ENCODE measurements around the gene SNCG.
A peak's percentile ranks its signal among the peaks of the same experiment; 100 is the strongest.
"Not testable (repeated sequence)": the region's sequence is repeated elsewhere in the genome, so short reads cannot be mapped to it uniquely, and the experiment has no call there.

The SNCG gene

DNA sequence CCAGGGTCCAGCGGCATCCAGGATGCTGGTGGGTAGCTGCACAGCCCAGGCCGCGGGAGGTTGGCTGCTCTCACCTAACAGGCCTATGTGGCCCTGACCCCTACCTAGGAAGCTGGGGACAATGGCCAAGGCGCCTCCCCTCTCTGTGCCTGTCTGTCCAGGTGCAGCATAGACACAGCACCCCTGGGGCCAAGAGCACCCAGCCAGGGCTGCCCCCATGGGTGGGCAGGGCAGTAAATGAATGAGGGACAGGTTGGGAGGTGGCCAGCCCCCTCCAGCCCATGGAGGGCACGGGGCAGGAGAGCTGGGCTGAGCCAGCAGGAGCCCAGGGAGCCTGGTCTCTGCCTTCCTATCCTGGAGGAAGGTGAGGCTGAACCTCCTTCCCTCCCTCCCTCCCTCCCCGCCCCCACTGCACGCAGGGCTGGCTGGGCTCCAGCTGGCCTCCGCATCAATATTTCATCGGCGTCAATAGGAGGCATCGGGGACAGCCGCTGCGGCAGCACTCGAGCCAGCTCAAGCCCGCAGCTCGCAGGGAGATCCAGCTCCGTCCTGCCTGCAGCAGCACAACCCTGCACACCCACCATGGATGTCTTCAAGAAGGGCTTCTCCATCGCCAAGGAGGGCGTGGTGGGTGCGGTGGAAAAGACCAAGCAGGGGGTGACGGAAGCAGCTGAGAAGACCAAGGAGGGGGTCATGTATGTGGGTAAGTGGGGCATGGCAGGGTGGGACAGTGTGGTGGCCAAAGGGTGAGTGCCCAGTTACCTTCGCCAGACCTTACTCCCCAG, at the start of gene SNCG:
Gene SNCG, plus strand, starts transcription at position 484 of the 785 bp plus-strand sequence. Its CDS starts 99 bp downstream, at position 583.
- DNase-seq, result peak; percentile 25
- Mint-ChIP-seq H3K4me1 (ENCODE audit: low read depth) (peaks cover 2% of the 10 kb centered on the region), H3K27ac (no peak within 1 kb of the TSS), H3K9me3 (no peaks in the 10 kb centered on the region), H3K27me3 (no peaks in the 10 kb centered on the region), H3K4me3 (no peak within 1 kb of the TSS), H3K36me3 (ENCODE audit: low read depth) (no peaks in the 10 kb centered on the region)

DNA sequence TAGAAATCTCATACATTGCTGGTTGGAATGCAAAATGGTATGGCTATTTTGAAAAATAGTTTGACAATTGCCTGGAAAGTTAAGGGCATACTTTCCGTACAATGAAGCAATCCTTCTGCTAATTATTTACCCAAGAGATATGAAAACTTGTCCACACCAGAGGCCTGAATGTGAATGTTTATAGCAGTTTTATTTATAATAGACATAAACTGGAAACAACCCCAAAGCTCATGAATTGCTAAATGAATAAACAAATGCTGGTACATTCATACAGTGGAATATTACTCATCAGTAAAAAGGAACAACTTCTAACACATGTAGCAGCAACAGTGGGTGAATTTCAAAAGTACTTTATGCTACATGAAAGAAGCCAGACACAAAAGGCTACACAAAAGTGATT, 43.7 kb upstream of the SNCG start:
- Mint-ChIP-seq H3K4me3 (no peak overlapping the region), H3K36me3 (ENCODE audit: low read depth) (peaks cover 36% of the 10 kb centered on the region), H3K4me1 (ENCODE audit: low read depth) (no peaks in the 10 kb centered on the region), H3K27me3 (no peaks in the 10 kb centered on the region), H3K9me3 (no peaks in the 10 kb centered on the region), H3K27ac (no peak overlapping the region)
- no peak for DNase-seq

DNA sequence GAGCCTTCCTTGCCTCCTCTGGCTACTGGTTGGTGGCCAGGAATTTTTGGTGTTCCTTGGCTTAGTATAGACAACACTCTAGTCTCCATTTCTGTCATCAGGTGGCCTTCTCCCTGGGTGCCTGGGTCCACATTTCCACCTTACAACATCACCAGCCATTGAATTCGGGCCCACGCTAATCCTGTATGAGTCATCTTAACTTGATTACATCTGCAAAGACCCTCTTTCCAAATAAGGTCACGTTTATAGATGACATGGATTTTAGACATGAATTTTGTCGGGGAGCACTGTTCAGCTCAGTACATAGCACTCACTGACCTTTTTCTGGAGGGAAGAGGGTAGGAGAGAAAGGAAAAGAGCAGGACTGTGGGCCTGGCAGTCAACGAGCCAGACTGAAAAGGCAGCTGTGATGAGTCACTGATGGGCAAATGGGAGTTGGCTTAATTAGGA, 40.4 kb upstream of the SNCG start:
- Mint-ChIP-seq H3K36me3 (ENCODE audit: low read depth) (peaks cover 40% of the 10 kb centered on the region), H3K4me1 (ENCODE audit: low read depth) (no peaks in the 10 kb centered on the region), H3K4me3 (no peak overlapping the region), H3K9me3 (no peaks in the 10 kb centered on the region), H3K27ac (no peak overlapping the region), H3K27me3 (no peaks in the 10 kb centered on the region)
- no peak for DNase-seq

DNA sequence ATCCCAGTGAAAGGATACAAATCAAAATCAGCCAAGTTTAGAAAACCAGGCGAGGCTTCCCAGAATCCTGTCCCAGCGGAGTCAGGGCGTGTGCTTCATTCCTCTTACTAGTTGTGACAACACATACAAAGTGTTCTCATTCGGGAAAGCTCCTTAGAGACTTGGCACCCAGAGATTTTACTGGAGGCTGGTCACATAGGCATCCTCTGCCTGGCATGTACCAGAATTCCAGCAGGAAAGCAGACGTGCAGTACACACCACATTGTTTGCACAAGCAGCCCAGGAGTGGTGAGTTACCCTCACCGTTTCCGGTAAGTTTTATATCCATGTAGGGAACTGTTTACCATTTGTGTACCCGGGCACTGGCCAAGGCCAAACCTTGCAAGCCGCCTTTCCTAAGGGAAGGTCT, 35.8 kb upstream of the SNCG start:
- Mint-ChIP-seq H3K4me1 (ENCODE audit: low read depth) (no peaks in the 10 kb centered on the region), H3K27ac (no peak overlapping the region), H3K27me3 (no peaks in the 10 kb centered on the region), H3K9me3 (no peaks in the 10 kb centered on the region), H3K36me3 (ENCODE audit: low read depth) (peaks cover 23% of the 10 kb centered on the region), H3K4me3 (no peak overlapping the region)
- no peak for DNase-seq

DNA sequence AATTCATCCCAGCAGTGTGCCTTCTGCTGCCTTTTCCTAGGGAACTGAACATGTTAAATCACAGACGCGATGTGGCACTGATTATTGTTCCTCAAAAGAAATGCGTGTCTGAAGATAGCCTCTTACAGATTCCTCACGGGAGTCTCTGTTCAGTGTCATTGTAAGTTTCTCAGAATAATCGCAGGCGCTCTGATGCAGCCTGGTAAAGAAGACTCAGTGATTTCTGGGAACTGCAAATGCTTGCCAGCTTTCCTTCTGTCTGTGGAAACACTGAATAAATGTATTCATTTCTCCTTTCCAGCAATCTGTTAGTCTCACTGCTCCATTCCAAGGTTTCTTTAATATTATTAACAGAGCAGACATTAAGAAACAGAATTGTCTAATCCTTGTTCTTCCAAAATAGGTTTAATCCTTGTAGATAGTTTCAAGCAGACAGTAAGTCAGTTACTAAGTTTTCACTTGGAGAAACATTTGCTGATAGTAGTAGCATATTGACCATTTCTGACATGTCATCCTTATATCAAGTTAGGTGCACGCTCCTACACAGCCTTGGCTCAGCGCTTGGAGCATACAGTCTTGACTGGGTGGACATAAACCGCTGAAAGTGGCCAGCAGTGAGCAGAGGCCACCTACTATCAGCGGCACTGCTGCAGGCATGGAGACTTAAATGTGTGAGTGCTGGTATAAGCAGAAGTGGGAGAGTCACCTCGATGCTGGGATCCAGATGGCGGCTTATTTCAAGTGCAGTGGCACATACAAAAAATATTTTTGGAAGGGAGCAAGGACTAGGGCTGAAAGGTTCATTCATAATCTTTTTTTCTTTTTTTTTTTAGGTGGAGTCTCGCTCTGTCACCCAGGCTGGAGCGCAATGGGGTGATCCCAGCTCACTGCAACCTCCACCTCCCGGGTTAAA, 28.7 kb upstream of the SNCG start:
- no peaks in the 10 kb centered on the region for H3K4me1 Mint-ChIP-seq (ENCODE audit: low read depth)
- no peak overlapping the region for H3K4me3 Mint-ChIP-seq
- H3K27ac Mint-ChIP-seq, result no peak overlapping the region
- H3K9me3 Mint-ChIP-seq, result no peaks in the 10 kb centered on the region
- no peak for DNase-seq
- H3K27me3 Mint-ChIP-seq, result no peaks in the 10 kb centered on the region
- peaks cover 3% of the 10 kb centered on the region for H3K36me3 Mint-ChIP-seq (ENCODE audit: low read depth)

DNA sequence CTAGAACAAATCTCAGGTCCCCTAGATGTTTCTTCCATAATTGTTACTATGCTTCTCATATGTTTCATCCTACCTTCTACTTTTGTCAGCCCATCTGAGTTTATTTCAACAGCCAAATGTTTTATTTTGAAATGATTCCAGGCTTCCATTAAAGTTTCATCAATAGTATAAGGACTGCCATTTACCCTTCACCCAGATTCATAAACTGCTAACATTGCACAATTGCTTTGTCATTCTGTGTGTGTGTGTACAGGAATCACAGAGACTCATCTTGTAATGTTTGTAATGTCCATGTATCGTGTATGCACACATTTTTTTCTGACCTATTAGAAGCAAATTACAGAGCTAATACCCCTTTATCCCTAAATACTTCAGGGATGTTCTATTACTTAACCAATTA, 26.5 kb upstream of the SNCG start:
- no peaks in the 10 kb centered on the region for H3K27me3 Mint-ChIP-seq
- H3K36me3 Mint-ChIP-seq (ENCODE audit: low read depth), result peaks cover 3% of the 10 kb centered on the region
- DNase-seq, result no peak

DNA sequence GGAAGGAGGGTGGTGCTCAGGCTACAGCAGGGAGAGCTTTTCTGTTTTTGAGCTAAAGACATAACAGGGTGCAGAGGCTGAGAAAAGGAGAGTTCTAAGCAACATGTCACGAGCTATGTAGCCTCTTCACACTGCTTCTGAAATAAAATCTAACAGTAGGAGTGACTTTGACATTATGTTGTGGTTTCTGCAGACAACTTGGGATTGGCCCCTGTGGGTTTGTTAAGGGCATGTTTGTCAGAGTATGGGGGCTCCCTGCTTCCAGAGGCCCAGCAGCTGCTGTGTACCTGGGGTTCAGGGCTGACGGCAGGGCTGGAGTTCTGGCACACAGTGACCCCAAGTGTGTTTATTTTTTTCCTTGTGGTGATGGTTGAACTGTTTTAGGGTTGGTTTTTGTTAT, 25.7 kb upstream of the SNCG start:
- no peaks in the 10 kb centered on the region for H3K9me3 Mint-ChIP-seq
- no peaks in the 10 kb centered on the region for H3K27me3 Mint-ChIP-seq
- H3K27ac Mint-ChIP-seq, result no peak overlapping the region
- no peak overlapping the region for H3K4me3 Mint-ChIP-seq
- H3K36me3 Mint-ChIP-seq (ENCODE audit: low read depth), result peaks cover 3% of the 10 kb centered on the region
- no peaks in the 10 kb centered on the region for H3K4me1 Mint-ChIP-seq (ENCODE audit: low read depth)
- DNase-seq, result no peak

More for the DNA sequence above, 26.5 kb upstream of the SNCG start:
- Mint-ChIP-seq H3K4me1 (ENCODE audit: low read depth) (no peaks in the 10 kb centered on the region), H3K9me3 (no peaks in the 10 kb centered on the region), H3K27ac (no peak overlapping the region), H3K4me3 (no peak overlapping the region)

DNA sequence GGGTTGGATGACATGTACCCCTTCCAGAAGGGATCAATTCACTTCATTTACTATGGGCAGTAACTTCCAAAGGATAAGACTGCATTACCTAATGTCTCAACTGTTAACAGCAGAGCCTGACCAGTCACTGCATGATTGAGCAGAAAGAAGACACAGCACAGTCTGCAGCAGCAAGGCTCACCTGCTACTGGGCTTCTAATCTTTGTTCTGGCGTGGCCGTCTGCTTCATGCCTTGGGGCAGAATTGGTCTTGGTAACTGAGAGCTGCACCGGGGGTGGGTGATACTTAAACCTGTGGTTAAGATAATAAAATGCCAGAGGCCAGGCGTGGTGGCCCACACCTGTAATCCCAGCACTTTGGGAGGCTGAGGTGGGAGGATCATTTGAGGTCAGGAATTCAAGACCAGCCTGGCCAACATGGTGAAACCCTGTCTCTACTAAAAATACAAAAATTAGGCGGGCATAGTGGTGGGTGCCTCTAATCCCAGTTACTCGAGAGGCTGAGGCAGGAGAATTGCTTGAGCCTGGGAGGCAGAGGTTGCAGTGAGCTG, 24.2 kb upstream of the SNCG start:
- not testable (repeated sequence) for H3K27me3 Mint-ChIP-seq

DNA sequence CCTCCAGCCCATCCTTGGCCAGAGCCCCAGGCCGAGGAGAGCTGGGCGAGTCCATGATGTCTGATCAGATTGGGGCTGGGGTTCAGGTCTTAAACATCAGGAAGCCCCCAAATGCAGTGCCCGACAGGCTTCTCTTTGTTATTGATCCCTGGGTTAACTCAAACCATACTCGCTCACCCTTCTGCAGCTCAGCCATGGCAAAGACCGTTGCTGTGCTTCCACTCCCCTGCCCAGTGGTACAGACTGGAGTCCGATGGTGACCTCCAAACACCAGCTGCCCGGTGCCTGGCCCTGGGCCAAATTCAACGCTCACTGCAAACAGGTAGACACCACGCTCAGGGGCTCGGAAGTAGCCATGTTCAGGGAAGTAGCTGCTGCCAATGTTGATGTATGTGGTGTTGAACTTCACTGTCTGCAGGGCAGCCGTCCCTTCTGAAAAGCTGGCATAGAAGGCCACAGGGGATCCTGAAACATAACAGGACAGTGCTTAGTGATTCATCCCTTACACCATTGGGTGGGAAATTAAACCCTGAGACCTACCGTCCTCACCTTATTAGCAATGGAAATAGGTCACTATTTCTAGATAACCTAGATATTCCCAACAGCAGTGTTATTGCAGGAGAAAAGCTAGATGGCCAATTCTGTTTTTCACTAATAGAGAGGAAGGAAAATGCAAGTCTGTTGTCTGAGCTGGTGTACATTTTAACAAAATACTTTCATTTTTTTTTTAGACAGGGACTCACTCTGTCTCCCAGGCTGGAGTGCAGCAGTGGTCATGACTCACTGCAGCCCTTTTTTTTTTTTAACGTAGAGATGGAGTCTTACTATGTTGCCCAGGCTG, 21.5 kb upstream of the SNCG start:
- DNase-seq, result no peak

More for the DNA sequence above, 24.2 kb upstream of the SNCG start:
- not testable (repeated sequence) for DNase-seq; H3K9me3 Mint-ChIP-seq; H3K27ac Mint-ChIP-seq; H3K4me1 Mint-ChIP-seq (ENCODE audit: low read depth); H3K36me3 Mint-ChIP-seq (ENCODE audit: low read depth); H3K4me3 Mint-ChIP-seq

DNA sequence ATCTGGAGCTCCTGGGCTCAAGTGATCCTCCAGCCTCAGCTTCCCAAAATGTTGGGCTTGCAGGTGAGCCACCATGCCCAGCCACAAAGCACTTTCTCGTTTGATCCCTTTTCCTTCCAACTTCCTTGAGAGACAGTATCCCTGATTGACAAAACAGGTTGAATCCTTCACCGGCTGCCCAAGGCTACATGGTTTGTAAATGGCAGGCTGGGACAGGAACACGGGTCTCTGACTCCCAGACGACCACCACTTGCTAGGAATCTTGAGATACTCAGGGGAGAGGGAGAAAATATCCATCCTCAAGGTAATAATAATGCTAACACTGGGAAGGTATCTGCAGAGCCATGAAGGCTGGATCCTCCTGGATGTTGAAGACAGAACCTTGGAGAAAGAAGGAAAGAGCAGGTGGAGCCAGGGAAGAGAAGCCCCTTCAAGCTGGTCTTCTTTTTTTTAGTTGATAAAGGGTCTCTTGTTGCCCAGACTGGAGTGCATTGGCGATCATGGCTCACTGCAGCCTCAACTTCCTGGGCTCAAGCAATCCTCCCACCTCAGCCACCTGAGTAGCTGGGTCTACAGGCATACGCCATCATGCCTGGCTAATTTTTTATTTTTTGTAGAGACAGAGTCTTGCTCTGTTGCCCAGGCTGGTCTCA, 20.8 kb upstream of the SNCG start:
- Mint-ChIP-seq H3K27ac (no peak overlapping the region), H3K4me1 (ENCODE audit: low read depth) (peaks cover 2% of the 10 kb centered on the region), H3K36me3 (ENCODE audit: low read depth) (no peaks in the 10 kb centered on the region), H3K9me3 (no peaks in the 10 kb centered on the region), H3K27me3 (no peaks in the 10 kb centered on the region), H3K4me3 (no peak overlapping the region)
- DNase-seq, result no peak

More for the DNA sequence above, 21.5 kb upstream of the SNCG start:
- Mint-ChIP-seq H3K9me3 (no peaks in the 10 kb centered on the region), H3K36me3 (ENCODE audit: low read depth) (no peaks in the 10 kb centered on the region), H3K4me3 (no peak overlapping the region), H3K4me1 (ENCODE audit: low read depth) (peaks cover 2% of the 10 kb centered on the region), H3K27ac (no peak overlapping the region), H3K27me3 (no peaks in the 10 kb centered on the region)

DNA sequence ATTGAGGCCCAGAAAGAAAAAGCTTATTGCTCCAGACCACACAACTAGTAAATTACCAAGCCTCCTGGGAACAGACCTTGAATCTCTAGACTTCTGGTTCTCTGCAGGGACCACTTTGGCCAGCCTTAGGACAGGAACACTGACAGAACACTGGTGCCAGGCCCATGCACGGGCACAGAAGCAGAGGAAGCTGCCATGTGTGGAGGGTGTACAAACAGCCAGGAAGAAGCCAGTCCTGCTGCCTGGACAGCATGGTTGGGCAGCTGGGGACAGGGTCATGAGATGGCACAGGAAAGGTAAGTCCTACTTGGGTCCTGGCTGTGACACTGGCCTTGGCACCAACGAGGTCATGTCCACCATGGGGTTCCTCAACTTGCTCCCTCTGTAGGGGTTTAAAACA, 20.1 kb upstream of the SNCG start:
- H3K36me3 Mint-ChIP-seq (ENCODE audit: low read depth), result no peaks in the 10 kb centered on the region
- H3K27ac Mint-ChIP-seq, result no peak overlapping the region
- no peaks in the 10 kb centered on the region for H3K9me3 Mint-ChIP-seq
- no peak for DNase-seq
- no peak overlapping the region for H3K4me3 Mint-ChIP-seq
- H3K4me1 Mint-ChIP-seq (ENCODE audit: low read depth), result peaks cover 2% of the 10 kb centered on the region
- no peaks in the 10 kb centered on the region for H3K27me3 Mint-ChIP-seq

DNA sequence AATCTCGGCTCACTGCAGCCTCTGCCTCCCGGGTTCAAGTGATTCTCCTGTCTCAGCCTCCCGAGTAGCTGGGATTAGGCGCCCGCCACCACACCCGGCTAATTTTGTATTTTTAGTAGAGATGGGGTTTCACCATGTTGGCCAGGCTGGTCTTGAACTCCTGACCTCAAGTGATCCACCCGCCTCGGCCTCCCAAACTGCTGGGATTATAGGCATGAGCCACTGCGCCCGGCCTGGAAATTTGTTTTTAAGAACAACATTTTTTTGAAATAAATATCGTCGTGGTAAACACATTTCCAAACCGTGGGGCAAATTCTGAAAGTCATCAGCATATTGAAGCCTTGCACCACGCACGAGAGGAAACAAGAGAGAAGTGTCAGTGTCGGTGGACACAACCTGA, 18.3 kb upstream of the SNCG start:
- H3K36me3 Mint-ChIP-seq (ENCODE audit: low read depth); H3K9me3 Mint-ChIP-seq; H3K27me3 Mint-ChIP-seq; H3K4me3 Mint-ChIP-seq; H3K27ac Mint-ChIP-seq; H3K4me1 Mint-ChIP-seq (ENCODE audit: low read depth); DNase-seq: not testable (repeated sequence)

DNA sequence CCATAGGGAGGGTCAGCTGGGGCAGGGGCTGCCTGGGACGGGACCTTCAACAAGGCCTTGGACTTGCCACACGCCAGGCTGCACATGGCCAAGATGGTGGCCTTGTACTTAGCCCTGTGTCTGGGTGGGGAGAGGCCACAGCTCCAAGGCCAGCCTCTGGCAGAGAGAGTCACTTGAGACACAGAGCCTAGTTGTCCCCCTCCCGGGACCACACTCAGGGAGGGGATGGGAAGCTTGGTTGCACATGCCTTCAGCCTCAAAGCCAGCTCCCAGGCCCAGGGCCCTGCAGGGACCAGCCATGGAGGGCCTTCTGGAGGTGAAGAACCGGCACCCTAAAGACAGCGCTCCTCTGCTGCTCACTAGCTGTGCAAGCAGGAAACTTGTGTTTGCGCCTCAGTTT, 17.7 kb upstream of the SNCG start:
- H3K4me3 Mint-ChIP-seq, result no peak overlapping the region
- H3K9me3 Mint-ChIP-seq, result no peaks in the 10 kb centered on the region
- no peak overlapping the region for H3K27ac Mint-ChIP-seq
- no peaks in the 10 kb centered on the region for H3K27me3 Mint-ChIP-seq
- H3K36me3 Mint-ChIP-seq (ENCODE audit: low read depth), result no peaks in the 10 kb centered on the region
- no peak for DNase-seq
- peaks cover 7% of the 10 kb centered on the region for H3K4me1 Mint-ChIP-seq (ENCODE audit: low read depth)

DNA sequence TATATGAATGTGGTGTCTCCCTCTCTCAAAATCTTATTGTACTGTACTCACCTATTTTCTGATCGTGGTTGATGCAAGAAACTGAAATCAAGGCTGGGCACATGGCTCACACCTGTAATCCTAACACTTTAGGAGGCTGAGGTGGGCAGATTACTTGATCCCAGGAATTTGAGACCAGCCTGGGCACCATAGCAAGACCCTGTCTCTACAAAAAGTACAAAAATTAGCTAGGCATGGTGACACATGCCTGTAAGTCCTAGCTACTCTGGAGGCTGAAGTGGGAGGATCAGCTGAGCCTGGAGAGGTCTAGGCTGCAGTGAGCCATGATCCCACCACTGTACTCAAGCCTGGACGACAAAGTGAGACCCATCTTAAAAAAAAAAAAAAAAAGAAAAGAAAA, 17.0 kb upstream of the SNCG start:
- H3K9me3 Mint-ChIP-seq, result no peaks in the 10 kb centered on the region
- DNase-seq, result no peak
- no peak overlapping the region for H3K4me3 Mint-ChIP-seq
- H3K4me1 Mint-ChIP-seq (ENCODE audit: low read depth), result peaks cover 7% of the 10 kb centered on the region
- H3K27ac Mint-ChIP-seq, result no peak overlapping the region
- no peaks in the 10 kb centered on the region for H3K36me3 Mint-ChIP-seq (ENCODE audit: low read depth)
- no peaks in the 10 kb centered on the region for H3K27me3 Mint-ChIP-seq

Measured in activated T-cell treated with anti-CD3 and anti-CD28 coated beads, Interleukin-2, amount 50 U/mL, for 24 hours (primary cell).